Activated T-helper 2 cell treated with anti-CD3 and anti-CD28 coated beads, Interferon-gamma antibody, Interleukin-2, Interleukin-4, amounts not matched to agents 10 μg/mL and 5 μg/mL and 100 μg/mL, durations not matched to agents 14 hours and 24 hours and 36 hours (primary cell): ENCODE data around the gene NAA16. TPM values are rescaled to one million over a fixed set of nuclear protein-coding genes. Genes with fewer than 3 reads are reported as not detected.
"Not testable (repeated sequence)": the region's sequence is repeated elsewhere in the genome, so short reads cannot be mapped to it uniquely, and the experiment has no call there.

Experiments
- DNase-seq: peaks from one replicate; pipeline ENCODE4 v3.0.0; 2021; ENCODE audit warnings: low spot score
- H3K27ac Mint-ChIP-seq: one replicate; pipeline ENCODE4 v1.8.0; 2021; ENCODE audit warnings: mixed read lengths
- H3K27me3 Mint-ChIP-seq: one replicate; pipeline ENCODE4 v1.8.0; 2021; ENCODE audit warnings: low read depth, mixed read lengths
- H3K36me3 Mint-ChIP-seq: one replicate; pipeline ENCODE4 v1.8.0; 2021; ENCODE audit warnings: low read depth, mixed read lengths
- H3K4me1 Mint-ChIP-seq: one replicate; pipeline ENCODE4 v1.8.0; 2021; ENCODE audit warnings: low read depth, mixed read lengths
- H3K4me3 Mint-ChIP-seq: one replicate; pipeline ENCODE4 v1.8.0; 2021; ENCODE audit warnings: low read depth, mild to moderate bottlenecking, moderate library complexity, mixed read lengths
- H3K9me3 Mint-ChIP-seq: one replicate; pipeline ENCODE4 v1.8.0; 2021; ENCODE audit warnings: mixed read lengths
- intact Hi-C: fragments of 100-400 bp; cut with micrococcal nuclease; formaldehyde crosslinking; loops from one replicate; pipeline ENCODE4 v1.15.1; 2023
- total RNA-seq: library from RNA; stranded (reverse); gene quantifications from 2 replicates; pipeline ENCODE4 v1.2.3, GENCODE V29; 2022

Gene NAA16
- total RNA-seq, 1 donor from 2014 or later, result 27.9 TPM

DNA sequence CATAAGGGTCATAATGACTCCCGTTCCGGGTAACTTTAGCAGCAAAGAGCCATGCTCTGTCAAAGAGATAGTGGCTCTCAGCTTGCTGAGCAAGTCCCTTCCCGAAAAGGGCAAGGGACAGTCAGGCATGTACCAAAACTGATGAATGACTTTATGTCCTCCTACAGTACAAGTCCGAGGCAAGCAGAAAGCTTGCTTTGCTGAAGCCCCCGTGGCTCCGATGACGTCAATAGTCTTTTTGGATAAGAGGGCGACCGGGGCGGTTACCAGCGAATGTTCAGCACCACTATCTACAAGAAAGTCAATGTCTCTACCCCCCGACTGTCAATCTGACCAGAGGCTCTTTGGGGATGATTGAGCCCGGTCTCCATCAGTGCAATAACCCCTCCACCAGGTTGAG, 112.2 kb downstream of the NAA16 start:
- H3K27me3 Mint-ChIP-seq, H3K27ac Mint-ChIP-seq, H3K9me3 Mint-ChIP-seq, DNase-seq, intact Hi-C loops, H3K4me1 Mint-ChIP-seq, H3K36me3 Mint-ChIP-seq, H3K4me3 Mint-ChIP-seq: not testable (repeated sequence)

DNA sequence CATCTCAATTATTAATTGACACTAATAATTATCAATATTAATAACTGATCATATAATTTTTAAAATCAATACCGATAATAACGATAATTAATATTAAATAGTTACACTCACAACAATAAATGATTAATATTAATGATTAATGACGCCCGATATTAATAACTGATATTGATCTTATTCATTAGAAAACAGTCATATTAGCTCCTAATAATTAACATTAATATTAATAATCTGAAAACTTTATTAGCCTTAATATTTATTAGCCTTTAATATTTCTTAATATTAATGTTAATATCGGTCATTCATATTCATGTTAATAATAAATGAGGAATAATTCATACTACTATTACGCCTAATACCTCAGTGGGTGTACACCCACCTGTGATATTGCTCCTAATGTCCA, 113.6 kb downstream of the NAA16 start:
- H3K4me3 Mint-ChIP-seq, DNase-seq, H3K9me3 Mint-ChIP-seq, intact Hi-C loops, H3K27me3 Mint-ChIP-seq, H3K27ac Mint-ChIP-seq, H3K4me1 Mint-ChIP-seq, H3K36me3 Mint-ChIP-seq: not testable (repeated sequence)

DNA sequence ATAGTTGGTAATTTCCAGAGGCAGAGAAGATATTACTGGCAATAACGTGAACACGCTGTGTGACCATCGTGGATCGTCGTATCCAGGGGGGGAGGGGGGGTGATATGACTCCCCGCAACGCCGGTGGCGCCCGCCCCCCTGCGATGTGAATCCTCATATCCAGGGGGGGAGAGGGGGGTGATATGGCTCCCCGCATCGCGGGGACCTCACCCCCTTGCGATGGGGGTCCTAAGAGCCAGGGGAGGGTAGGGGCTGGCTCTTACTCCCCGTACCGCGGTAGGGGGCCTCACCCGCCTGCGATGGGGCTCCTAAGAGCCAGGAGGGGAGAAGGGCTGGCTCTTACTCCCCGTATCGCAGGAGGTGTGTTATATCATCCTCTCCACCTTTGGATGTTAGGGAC, 115.0 kb downstream of the NAA16 start:
- H3K9me3 Mint-ChIP-seq, result no peaks in the 10 kb centered on the region
- peaks cover 4% of the 10 kb centered on the region for H3K4me1 Mint-ChIP-seq
- no peak for DNase-seq
- H3K27ac Mint-ChIP-seq, result no peak overlapping the region
- no peaks in the 10 kb centered on the region for H3K27me3 Mint-ChIP-seq
- H3K36me3 Mint-ChIP-seq, result no peaks in the 10 kb centered on the region
- no peak overlapping the region for H3K4me3 Mint-ChIP-seq
- intact Hi-C loops, result loop anchor here (2.0 kb wide), 2 partner anchors 23 to 27 kb away; no protein-coding TSS in a partner anchor

Other genes starting within 250 kb of the NAA16 start
- 13.3 and 13.8 TPM in 2 replicates for gene WBP4, start 249.8 kb upstream of the NAA16 start, total RNA-seq
- 5.9 and 6.7 TPM in 2 replicates for gene KBTBD6, start 178.5 kb upstream of the NAA16 start, total RNA-seq
- gene KBTBD7, start 116.7 kb upstream of the NAA16 start, total RNA-seq, result 5.1 and 5.8 TPM in 2 replicates
- gene MTRF1, start 47.7 kb upstream of the NAA16 start, total RNA-seq, result 18.7 and 19.9 TPM in 2 replicates
- gene RGCC, start 146.3 kb downstream of the NAA16 start, total RNA-seq, result 76.5 and 79.3 TPM in 2 replicates